KBM-7 (cell line): Measurements from ENCODE around the gene KIF20B.
"Not testable (repeated sequence)": the region's sequence is repeated elsewhere in the genome, so short reads cannot be mapped to it uniquely, and the experiment has no call there.

Experiments used
- DNase-seq: peaks from one replicate; pipeline ENCODE4 v3.0.0-alpha.2; 2015
- in situ Hi-C: fragments of 300-500 bp; cut with MboI; formaldehyde crosslinking; loops from 2 replicates; pipeline ENCODE4 v1.14.3; 2020; ENCODE audit warnings: low sequenced_read_pairs, low pct_unique_long_range_greater_than_20kb, mixed read lengths

KIF20B gene

DNA sequence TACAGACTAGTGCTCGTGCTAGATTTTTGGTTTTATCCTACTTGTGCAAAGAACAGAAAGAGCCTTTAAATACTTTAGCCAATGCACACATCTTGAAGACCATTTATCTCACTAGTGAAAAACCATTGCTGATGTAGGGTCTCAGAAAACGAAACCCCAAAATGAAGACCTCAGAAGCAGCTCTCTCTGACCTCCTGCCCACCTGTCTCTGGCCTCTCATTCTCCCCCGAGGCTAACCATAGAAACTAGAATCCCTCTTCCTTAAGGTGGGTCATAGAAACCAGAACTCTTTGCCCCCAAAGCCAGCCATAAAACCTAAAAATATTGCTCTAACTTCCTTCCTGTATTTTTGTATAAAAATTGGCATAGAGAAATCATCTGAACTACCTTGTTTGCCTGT, 112.2 kb downstream of the KIF20B start:
- in situ Hi-C loops, result no loop called here
- no peak for DNase-seq

GRCh38 chr10:89814278-89814677, 112.9 kb downstream of the KIF20B start:
- no peak for DNase-seq
- in situ Hi-C loops, result no loop called here

DNA sequence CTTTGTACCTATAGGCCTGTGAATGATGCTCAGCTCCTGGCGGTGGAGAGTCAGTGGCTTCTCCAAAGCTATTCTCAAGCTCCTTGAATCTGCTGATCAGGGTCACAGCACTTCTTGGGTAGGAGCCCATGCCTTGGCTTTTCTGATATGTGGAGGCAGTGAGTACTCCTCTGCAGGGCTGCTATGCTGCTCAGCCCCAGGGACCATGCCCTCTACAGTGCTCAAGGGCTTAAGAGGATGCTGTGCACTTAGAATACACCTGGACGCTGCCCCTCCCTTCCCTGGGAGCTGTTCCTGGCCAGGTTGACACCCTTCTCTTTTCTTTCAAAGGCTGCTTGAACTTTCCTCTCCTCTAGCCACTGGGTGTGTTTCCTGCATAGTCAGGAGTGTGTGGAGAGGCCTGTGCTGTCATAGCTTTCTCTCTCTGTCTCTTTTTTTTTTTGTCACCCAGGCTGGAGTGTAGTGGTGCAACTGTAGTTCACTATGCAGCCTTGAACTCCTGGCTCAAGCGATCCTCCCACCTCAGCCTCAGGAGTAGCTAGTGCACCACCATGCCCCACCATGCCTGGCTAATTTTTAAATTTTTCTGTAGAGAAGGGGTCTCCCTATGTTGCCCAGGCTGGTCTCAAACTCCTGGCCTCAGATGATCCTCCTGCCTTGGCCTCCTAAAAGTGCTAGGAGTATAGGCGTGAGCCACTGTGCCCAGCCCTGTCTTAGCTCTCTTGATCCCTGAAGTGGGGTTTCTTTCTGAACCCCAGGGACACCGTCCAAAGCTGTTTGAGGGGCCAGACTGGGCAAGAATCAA, 113.9 kb downstream of the KIF20B start:
- in situ Hi-C loops, result no loop called here
- DNase-seq, result no peak

DNA sequence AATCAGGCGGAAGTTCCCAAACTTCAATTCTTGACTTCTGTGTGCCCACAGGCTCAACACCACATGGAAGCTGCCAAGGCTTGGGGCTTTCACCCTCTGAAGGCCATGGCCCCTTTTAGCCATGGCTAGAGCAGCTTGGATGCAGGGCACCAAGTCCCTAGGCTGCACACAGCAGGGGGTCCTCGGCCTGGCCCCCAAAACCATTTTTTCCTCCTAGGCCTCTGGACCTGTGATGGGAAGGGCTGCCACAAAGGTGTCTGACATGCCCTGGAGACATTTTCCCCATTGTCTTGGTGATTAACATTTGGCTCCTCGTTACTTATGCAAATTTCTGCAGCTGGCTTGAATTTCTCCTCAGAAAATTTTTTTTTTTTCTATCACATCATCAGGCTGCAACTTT, 117.6 kb downstream of the KIF20B start:
- in situ Hi-C loops, DNase-seq: not testable (repeated sequence)
